G401 (cell line): ENCODE results near the gene RCOR1. TPM values are rescaled to one million over a fixed set of nuclear protein-coding genes. Genes with fewer than 3 reads are reported as not detected.
A peak's percentile ranks its signal among the peaks of the same experiment; 100 is the strongest.
"Not testable (repeated sequence)": the region's sequence is repeated elsewhere in the genome, so short reads cannot be mapped to it uniquely, and the experiment has no call there.

Experiments used
- DNase-seq: peaks from one replicate; pipeline ENCODE4 v3.0.0-alpha.2; 2015; ENCODE audit warnings: low spot score
- in situ Hi-C: cut with HindIII; loops from 2 replicates; pipeline ENCODE4 v1.10.0; 2016; ENCODE audit warnings: low sequenced_read_pairs, mixed read lengths
- total RNA-seq: library from RNA; depleted of rRNA; stranded (reverse); fragments of >200 nt; shearing (Covaris generic); gene quantifications from 2 replicates; pipeline ENCODE4 v1.2.3, GENCODE V29; 2014

The RCOR1 gene
- total RNA-seq, 1 experiment from 2014 or later, result 29.0 TPM

DNA sequence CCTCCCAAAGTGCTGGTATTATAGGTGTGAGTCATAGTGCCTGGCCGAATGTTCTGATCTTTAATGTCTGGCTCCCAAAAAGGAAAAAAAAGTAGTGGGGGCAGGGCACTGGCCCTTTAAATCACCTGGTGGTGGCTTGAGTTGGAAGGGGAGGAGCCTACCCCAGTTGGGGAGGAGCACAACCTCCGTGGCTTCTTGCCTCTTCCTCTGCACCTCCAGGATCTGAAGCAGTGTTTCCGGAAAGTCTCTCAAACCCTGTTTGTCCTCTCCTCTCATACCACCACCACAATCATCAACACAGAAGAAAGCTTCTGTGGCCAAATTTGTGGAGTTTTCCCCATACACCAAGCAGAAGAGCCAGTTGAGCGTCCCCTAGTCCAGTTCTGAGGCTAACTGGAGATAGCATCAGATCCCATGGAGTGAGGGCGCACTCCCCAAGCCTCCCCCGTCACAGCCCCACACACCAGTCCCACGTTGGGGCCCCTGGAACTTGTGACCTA, 24.3 kb upstream of the RCOR1 start:
- in situ Hi-C loops, result no loop called here
- DNase-seq, result peak; percentile 28

GRCh38 chr14:102570334-102570995, 22.0 kb upstream of the RCOR1 start:
- no peak for DNase-seq
- in situ Hi-C loops, result no loop called here

GRCh38 chr14:102571043-102571442, 21.4 kb upstream of the RCOR1 start:
- in situ Hi-C loops, result no loop called here
- no peak for DNase-seq

DNA sequence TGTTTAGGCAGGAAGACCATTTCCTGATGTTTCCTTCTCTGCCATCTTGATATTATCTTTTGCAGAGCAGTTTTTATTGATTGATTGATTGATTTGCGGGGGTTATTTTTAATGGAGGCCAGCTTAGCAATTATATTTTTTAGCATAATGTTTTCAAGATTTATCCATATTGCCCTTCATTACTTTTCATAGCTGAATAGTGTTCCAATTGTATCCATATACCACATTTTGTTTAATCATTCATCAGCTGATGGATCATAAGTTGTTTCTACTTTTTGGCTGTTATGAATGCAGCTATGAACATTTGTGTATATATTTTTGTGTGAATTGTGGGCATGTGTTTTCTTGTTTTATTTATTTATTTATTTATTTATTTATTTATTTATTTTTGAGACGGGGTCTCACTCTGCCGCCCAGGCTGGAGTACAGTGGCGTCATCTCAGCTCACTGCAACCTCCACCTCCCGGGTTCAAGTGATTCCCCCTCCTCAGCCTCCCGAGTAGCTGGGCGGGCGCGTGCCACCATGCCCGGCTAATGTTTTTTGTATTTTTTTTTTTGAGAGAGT, 20.9 kb upstream of the RCOR1 start:
- in situ Hi-C loops, result no loop called here

DNA sequence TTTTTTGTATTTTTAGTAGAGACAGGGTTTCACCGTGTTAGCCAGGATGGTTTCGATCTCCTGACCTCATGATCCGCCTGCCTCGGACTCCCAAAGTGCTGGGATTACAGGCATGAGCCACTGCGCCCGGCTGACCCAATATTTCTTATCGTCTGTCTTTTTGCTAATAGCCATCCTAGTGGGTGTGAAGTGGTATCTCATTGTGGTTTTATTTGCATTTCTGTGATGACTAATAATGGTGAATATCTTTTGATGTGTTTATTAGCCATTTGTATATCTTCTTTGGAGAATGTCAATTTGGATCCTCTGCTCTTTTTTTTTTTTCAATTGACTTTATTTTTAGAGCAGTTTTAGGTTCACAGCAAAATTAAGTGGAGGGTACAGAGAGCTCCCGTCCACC, 19.3 kb upstream of the RCOR1 start:
- in situ Hi-C loops, result not testable (repeated sequence)

More for the DNA sequence above, 20.9 kb upstream of the RCOR1 start:
- no peak for DNase-seq

GRCh38 chr14:102573591-102574046, 18.8 kb upstream of the RCOR1 start:
- in situ Hi-C loops, result no loop called here
- no peak for DNase-seq

More for the DNA sequence above, 19.3 kb upstream of the RCOR1 start:
- not testable (repeated sequence) for DNase-seq

DNA sequence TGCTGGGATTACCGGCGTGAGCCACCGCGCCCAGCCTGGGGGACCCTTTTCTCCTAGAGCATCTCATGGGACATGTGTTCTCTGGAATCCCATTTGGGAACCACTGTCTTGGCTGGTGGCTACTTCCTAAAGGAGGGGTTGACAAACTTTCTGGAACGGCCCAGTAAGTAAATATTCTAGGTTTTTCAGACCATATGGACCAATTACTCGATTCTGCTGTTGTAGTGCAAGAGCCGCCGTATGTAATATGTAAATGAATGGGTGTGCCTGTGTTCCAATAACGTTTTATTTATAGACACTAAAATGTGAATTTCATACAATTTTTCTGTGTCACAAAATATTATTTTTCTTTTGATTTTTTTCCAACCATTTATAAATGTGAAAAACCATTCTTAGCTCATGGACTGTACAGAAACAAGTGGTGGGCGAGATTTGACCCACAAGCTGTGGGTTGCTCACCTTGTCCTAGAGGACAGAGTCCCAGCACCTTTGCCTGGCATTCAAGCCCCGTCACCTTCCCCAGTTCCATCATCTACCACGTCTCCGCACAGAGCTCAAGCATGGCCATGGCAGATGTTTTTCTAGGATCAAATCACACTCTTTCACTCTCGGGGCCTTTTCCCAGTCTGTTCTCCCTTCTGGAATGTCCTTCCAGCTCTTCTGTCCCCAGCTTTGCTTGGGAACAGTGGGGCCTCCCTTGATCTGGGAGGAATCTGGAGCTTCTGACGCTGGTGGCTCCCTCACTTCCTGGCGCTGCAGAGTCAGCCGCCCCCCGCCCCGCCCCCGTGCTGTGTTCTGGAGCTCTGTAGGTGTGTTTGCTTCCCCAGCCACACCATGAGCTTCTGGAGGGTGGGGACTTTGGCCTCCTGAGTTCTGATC, 17.9 kb upstream of the RCOR1 start:
- peak; percentile 19 for DNase-seq
- in situ Hi-C loops, result no loop called here

- no peak for DNase-seq
- in situ Hi-C loops, result no loop called here
Measured at GRCh38 chr14:102575160-102575845, 17.1 kb upstream of the RCOR1 start.

DNA sequence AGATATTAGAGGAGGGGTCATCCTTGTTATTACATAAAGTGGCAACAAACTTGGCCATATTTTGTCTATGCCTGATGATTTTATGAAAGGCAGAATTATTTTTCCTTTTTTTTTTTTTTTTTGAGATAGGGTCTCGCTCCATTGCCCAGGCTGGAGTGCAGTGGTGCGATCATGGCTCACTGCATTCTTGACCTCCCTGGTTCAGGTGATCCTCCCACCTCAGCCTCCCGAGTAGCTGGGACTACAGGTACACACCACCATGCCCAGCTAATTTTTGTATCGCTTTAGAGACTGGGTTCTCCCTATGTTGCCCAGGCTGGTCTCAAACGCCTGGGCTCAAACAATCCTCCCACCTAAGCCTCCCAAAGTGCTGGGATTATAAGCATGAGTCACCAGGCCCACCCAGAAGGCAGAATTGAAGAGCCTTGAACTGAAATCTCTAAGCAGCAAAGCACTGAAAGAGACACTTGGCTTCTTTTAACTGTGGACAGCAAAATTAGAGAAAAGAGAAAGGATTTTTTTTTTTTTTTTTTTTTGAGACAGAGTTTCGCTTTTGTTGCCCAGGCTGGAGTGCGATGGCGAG, 16.5 kb upstream of the RCOR1 start:
- in situ Hi-C loops, DNase-seq: not testable (repeated sequence)

- DNase-seq, result no peak
- in situ Hi-C loops, result no loop called here
Measured at GRCh38 chr14:102578821-102579220, 13.6 kb upstream of the RCOR1 start.

DNA sequence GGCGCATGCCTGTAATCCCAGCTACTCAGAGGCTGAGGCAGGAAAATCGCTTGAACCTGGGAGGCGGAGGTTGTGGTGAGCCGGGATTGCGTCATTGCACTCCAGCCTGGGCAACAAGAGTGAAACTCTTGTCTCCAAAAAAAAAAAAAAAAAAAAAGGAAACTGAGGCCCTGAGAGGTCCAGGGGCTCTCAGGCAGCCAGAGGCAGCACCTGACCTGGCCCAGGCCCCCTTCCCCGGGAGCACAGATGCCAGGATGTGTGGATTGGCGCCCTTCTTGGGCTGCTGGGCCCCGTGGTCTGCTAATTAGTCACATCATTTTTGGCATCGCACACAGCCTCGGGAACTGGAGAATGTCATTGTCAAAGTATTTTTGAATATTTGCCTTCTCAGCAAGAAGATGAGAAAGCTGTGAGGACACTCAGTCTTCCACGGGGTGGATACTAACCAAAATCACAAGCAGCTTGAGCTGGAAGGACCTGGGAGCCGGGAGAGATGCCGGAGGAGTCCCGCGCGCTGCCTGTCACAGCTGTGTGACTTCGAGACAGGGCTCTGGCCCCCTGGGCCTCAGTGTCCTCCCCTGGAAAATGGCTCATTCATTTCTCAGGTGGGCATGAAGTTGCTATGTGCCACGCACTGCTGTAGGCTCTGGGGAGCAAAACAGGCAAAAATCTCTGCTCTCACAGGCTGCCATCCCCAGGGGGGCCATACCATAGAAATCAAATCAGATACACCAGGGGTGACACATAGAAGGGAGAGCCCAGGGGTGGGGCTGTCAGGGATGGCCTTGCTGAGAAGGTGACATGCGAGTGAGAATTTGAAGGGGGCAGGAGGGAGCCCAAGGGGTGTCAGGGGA, 12.5 kb upstream of the RCOR1 start:
- in situ Hi-C loops, result no loop called here
- no peak for DNase-seq

DNA sequence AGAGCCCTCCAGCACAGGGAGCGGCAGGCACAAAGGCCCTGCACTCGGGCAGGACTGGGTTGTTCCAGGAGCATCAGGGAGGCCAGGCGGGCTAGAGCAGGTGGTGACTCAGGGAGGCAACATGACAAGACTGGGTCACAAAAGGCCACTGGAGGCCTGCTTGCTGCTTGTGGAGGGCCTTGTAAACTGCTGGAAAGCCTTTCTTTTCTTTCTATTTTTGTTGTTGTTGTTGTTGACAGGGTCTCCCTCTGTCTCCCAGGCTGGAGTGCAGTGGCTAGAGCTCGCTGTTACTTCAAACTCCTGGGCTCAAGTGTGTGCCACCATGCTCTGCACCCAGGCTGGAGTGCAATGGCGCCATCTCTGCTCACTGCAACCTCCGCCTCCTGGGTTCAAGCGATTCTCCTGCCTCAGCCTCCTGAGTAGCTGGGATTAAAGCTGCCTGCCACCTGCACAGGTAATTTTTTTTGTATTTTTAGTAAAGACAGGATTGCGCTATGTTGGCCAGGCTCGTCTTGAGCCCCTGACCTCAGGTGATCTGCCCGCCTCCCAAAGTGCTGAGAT, 11.8 kb upstream of the RCOR1 start:
- no peak for DNase-seq
- in situ Hi-C loops, result no loop called here

DNA sequence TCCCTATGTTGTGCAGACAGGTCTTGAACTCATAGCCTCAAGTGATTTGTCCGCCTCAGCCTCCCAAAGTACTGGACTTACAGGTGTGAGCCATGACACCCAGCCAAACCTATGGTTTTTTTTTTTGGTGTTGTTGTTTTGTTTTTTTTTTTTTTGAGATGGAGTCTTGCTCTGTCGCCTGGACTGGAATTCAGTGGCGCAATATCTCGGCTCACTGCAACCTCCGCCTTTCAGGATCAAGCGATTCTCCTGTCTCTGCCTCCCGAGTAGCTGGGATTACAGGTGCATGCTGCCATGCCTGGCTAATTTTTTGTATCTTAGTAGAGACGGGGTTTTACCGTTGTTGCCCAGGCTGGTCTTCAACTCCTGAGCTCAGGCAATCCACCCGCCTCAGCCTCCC, 11.3 kb upstream of the RCOR1 start:
- no peak for DNase-seq
- in situ Hi-C loops, result no loop called here

- no peak for DNase-seq
- in situ Hi-C loops, result no loop called here
Measured at GRCh38 chr14:102583726-102584125, 8.7 kb upstream of the RCOR1 start.

GRCh38 chr14:102584871-102585869, 7.3 kb upstream of the RCOR1 start:
- DNase-seq, result no peak
- in situ Hi-C loops, result no loop called here

- no peak for DNase-seq
- in situ Hi-C loops, result no loop called here
Measured at GRCh38 chr14:102586420-102587104, 5.9 kb upstream of the RCOR1 start.
